Stomach (tissue), 4 donors: ENCODE data around the gene SGTB.

Experiments
- EP300 ChIP-seq: sonication (generic); formaldehyde crosslinking; IDR thresholded peaks from one replicate; pipeline ENCODE4 v1.6.1; 2017; ENCODE audit warnings: antibody characterized with exemption
- POLR2A ChIP-seq, 4 donors: fragments of 450-650 bp; IDR thresholded peaks; one replicate each; pipeline ENCODE4 v1.6.1; 2016; ENCODE audit warnings: antibody characterized with exemption in 4 of 4, control low read depth in 2 of 4, mild to moderate bottlenecking in 1 of 4, moderate library complexity in 1 of 4
- POLR2AphosphoS5 ChIP-seq, 3 donors: sonication (generic); formaldehyde crosslinking; IDR thresholded peaks; one replicate each; pipeline ENCODE4 v1.6.1; 2016; ENCODE audit warnings: antibody characterized with exemption in 3 of 3
- TF ChIP-seq, protein P1 (sequence below), 7 experiments: fragments of 450-650 bp in 4 of 7; fragments of 200-600 bp in 3 of 7; sonication (generic) in 3 of 7; IDR thresholded peaks; one replicate each; pipeline ENCODE4 v1.5.1; 2016 to 2019; ENCODE audit warnings: antibody characterized with exemption in 7 of 7, control low read depth in 2 of 7, mild to moderate bottlenecking in 1 of 7

DNA sequence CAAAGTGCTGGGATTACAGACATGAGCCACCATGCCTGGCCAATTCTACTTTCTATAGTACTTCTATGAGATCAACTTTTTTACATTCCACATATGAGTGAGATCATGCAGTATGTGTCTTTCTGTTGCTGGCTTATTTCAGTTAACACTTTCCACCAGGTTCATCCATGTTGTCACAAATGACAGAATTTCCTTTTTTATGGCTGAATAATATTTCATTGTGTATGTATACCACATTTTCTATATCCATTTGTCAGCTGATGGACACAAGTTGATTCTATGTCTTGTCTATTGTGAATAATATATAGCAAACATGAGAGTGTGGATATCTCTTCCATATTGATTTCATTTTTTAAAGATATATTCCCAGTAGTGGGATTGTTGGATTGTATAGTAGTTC, 17.3 kb upstream of the SGTB start:
- TF ChIP-seq POLR2A (IDR thresholded peaks at IDR 0.05) (no peak), POLR2AphosphoS5 (IDR thresholded peaks at IDR 0.05) (no peak), EP300 (no peak)
- TF ChIP-seq, protein P1, sequence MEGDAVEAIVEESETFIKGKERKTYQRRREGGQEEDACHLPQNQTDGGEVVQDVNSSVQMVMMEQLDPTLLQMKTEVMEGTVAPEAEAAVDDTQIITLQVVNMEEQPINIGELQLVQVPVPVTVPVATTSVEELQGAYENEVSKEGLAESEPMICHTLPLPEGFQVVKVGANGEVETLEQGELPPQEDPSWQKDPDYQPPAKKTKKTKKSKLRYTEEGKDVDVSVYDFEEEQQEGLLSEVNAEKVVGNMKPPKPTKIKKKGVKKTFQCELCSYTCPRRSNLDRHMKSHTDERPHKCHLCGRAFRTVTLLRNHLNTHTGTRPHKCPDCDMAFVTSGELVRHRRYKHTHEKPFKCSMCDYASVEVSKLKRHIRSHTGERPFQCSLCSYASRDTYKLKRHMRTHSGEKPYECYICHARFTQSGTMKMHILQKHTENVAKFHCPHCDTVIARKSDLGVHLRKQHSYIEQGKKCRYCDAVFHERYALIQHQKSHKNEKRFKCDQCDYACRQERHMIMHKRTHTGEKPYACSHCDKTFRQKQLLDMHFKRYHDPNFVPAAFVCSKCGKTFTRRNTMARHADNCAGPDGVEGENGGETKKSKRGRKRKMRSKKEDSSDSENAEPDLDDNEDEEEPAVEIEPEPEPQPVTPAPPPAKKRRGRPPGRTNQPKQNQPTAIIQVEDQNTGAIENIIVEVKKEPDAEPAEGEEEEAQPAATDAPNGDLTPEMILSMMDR (IDR thresholded peaks at IDR 0.05): no peak
